Chondrocyte (in vitro differentiated cells): ENCODE measurements around the gene CNNM4. TPM values are rescaled to one million over a fixed set of nuclear protein-coding genes. Genes with fewer than 3 reads are reported as not detected.
A peak's percentile ranks its signal among the peaks of the same experiment; 100 is the strongest.

Experiments
- DNase-seq: peaks from one replicate; pipeline ENCODE4 v3.0.0; 2021; ENCODE audit warnings: mixed read lengths, low spot score
- H3K27ac Mint-ChIP-seq: one replicate; pipeline ENCODE4 v1.8.0; 2021; ENCODE audit warnings: mild to moderate bottlenecking, moderate library complexity, mixed read lengths; ENCODE audit not compliant: unreplicated experiment
- H3K27me3 Mint-ChIP-seq: 2 replicates; pipeline ENCODE4 v1.8.0; 2021; ENCODE audit warnings: low read depth, mixed read lengths
- H3K36me3 Mint-ChIP-seq: 2 replicates; pipeline ENCODE4 v1.8.0; 2021; ENCODE audit warnings: low read depth, mixed read lengths
- H3K4me1 Mint-ChIP-seq: 2 replicates; pipeline ENCODE4 v1.8.0; 2021; ENCODE audit warnings: low read depth, mild to moderate bottlenecking, mixed read lengths
- H3K4me3 Mint-ChIP-seq: one replicate; pipeline ENCODE4 v1.8.0; 2021; ENCODE audit warnings: mild to moderate bottlenecking, moderate library complexity, mixed read lengths; ENCODE audit not compliant: unreplicated experiment
- H3K9me3 Mint-ChIP-seq: 2 replicates; pipeline ENCODE4 v1.8.0; 2021; ENCODE audit warnings: low read depth, mixed read lengths
- total RNA-seq: library from RNA; stranded (reverse); gene quantifications from 3 replicates; pipeline ENCODE4 v1.2.1, GENCODE V29; 2021
- TF ChIP-seq, protein P1 (sequence below): fragments of 200-600 bp; sonication (generic); IDR thresholded peaks from 2 replicates; pipeline ENCODE4 v1.5.0; 2021; ENCODE audit warnings: antibody characterized with exemption, mild to moderate bottlenecking, moderate library complexity

The CNNM4 gene
- total RNA-seq, 1 donor from 2014 or later = 7.6 TPM

DNA sequence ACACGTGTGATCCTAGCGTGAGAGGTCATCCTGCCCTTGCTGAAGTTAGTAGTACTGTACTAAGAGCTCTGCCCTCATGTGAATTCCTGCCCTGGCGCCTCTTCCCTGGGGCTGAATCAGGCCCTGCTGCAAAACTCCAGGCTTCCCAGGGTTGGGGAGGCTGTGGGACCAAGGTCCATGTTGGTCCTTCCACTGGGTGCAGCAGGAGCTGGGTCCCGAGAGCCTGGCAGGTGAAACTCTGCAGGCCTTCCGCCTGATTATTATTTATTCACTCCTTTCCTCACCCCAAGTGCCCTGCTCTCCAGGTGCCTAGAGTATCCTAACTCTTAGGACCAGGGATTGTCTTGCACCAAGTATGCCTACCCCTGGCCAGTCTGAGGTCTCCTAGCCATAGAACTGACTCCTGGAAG lies 50.1 kb downstream of the CNNM4 start:
- DNase-seq = no peak

GRCh38 chr2:96811917-96812316 lies 51.2 kb downstream of the CNNM4 start:
- Mint-ChIP-seq H3K4me1 (peaks cover 12% of the 10 kb centered on the region), H3K9me3 (no peaks in the 10 kb centered on the region), H3K27me3 (no peaks in the 10 kb centered on the region), H3K4me3 (no peak overlapping the region), H3K36me3 (peaks cover 5% of the 10 kb centered on the region), H3K27ac (no peak overlapping the region)
- TF ChIP-seq, protein P1, sequence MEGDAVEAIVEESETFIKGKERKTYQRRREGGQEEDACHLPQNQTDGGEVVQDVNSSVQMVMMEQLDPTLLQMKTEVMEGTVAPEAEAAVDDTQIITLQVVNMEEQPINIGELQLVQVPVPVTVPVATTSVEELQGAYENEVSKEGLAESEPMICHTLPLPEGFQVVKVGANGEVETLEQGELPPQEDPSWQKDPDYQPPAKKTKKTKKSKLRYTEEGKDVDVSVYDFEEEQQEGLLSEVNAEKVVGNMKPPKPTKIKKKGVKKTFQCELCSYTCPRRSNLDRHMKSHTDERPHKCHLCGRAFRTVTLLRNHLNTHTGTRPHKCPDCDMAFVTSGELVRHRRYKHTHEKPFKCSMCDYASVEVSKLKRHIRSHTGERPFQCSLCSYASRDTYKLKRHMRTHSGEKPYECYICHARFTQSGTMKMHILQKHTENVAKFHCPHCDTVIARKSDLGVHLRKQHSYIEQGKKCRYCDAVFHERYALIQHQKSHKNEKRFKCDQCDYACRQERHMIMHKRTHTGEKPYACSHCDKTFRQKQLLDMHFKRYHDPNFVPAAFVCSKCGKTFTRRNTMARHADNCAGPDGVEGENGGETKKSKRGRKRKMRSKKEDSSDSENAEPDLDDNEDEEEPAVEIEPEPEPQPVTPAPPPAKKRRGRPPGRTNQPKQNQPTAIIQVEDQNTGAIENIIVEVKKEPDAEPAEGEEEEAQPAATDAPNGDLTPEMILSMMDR = no peak
- DNase-seq = no peak

More for the DNA sequence above, 50.1 kb downstream of the CNNM4 start:
- Mint-ChIP-seq H3K27me3 (no peaks in the 10 kb centered on the region), H3K4me1 (peaks cover 12% of the 10 kb centered on the region), H3K9me3 (no peaks in the 10 kb centered on the region), H3K36me3 (peaks cover 5% of the 10 kb centered on the region), H3K4me3 (no peak overlapping the region), H3K27ac (no peak overlapping the region)
- TF ChIP-seq, protein P1 = no peak

DNA sequence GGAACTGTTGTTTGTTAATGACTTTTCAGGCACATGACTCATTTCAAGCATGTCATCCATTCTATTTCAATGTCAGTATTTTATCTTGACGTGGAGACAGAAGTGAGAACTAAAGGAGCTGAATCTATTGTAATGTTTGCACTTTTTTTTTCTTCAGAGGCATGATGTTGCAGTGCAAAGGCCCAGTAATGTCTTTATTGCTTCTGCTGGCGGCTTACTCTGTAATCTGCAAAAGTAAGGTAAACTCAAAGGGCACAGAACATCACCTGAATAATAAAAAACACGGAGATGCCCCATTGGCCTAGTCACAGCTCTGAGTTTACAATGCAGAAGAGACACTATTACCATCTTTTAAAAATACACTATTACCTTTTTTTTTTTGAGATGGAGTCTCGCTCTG lies 53.0 kb downstream of the CNNM4 start:
- H3K4me1 Mint-ChIP-seq = peaks cover 26% of the 10 kb centered on the region
- TF ChIP-seq, protein P1 = no peak
- peaks cover 4% of the 10 kb centered on the region for H3K36me3 Mint-ChIP-seq
- H3K9me3 Mint-ChIP-seq = no peaks in the 10 kb centered on the region
- no peak for DNase-seq
- no peak overlapping the region for H3K27ac Mint-ChIP-seq
- no peak overlapping the region for H3K4me3 Mint-ChIP-seq
- no peaks in the 10 kb centered on the region for H3K27me3 Mint-ChIP-seq

DNA sequence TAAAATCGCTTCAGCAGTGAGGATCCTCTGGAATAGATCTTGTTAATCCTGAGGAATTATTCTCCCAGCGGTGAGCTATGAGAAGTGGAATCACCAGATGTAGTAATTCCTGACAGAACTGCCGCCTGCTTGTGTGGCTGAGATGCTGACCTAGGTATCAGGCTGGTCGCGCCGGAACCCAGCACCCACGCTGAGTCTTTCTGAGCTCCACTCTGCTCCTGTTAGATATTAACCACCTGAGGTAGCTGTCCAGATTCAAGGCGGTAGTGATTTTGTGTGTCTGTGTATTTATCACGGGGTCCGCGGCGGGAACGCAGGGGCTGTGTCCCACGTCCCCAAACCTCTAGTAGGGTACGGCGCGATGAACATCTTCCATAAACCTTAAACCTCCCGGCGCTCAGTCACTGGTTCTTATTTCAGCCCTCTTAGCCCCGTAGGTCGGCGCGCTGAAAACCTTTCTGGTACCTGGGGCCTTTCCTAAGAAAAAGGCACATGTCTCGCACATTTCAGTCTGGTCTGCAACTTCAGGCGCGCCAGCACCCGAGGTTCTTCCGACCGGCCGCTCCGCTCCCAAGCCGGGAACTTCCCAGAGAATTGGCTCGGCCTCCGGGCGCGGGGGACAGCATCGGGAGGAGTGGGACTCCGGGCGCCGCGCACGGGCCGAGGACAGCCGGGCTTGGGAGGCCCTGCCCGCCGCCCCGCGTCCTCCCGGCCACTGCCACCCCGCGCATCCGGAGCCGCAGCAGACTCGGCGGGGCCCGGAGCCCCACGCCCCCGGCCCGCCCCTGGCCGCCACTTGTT lies 54.8 kb downstream of the CNNM4 start:
- Mint-ChIP-seq H3K4me1 (peaks cover 26% of the 10 kb centered on the region), H3K9me3 (no peaks in the 10 kb centered on the region), H3K27me3 (no peaks in the 10 kb centered on the region), H3K27ac (peak overlapping the region; percentile 87), H3K36me3 (no peaks in the 10 kb centered on the region), H3K4me3 (peak overlapping the region; percentile 74)
- DNase-seq = no peak
- TF ChIP-seq, protein P1 = no peak

GRCh38 chr2:96816127-96816835 lies 55.6 kb downstream of the CNNM4 start, which contains the start of gene CNNM3:
Gene CNNM3, plus strand, starts transcription at chr2:96816268. Its CDS starts 10 bp downstream, at chr2:96816278.
- peaks cover 26% of the 10 kb centered on the region for H3K4me1 Mint-ChIP-seq
- no peaks in the 10 kb centered on the region for H3K27me3 Mint-ChIP-seq
- peak; percentile 99 for DNase-seq
- TF ChIP-seq, protein P1 = peak; percentile 83
- H3K27ac Mint-ChIP-seq = peak within 1 kb of the TSS; percentile 87
- H3K4me3 Mint-ChIP-seq = peak within 1 kb of the TSS; percentile 74
- H3K36me3 Mint-ChIP-seq = no peaks in the 10 kb centered on the region
- H3K9me3 Mint-ChIP-seq = no peaks in the 10 kb centered on the region
